Measurements from ENCODE around the gene HES7.

- TF ChIP-seq CTCF (IDR thresholded peaks at IDR 0.05): no peak
- peak; percentile 98 for TF ChIP-seq POLR2A (IDR thresholded peaks at IDR 0.05)
These were observed 32.5 kb upstream of the HES7 start for GRCh38 chr17:8156246-8156992.
